Aorta (tissue), 5 donors: ENCODE measurements around the gene MAML2. TPM values are rescaled to one million over a fixed set of nuclear protein-coding genes. Genes with fewer than 3 reads are reported as not detected.

Experiments used
- ATAC-seq: fragments of 200-7000 bp; cut with Tn5 transposase; one replicate; pipeline ENCODE4 v1.9.1; 2022; ENCODE audit warnings: moderate library complexity; ENCODE audit not compliant: low FRiP score
- DNase-seq, 2 donors: peaks; one replicate each; pipeline ENCODE4 v3.0.0-alpha.2; 2020
- H3K27ac ChIP-seq, 2 donors: one replicate each; pipeline ENCODE4 v1.5.1; 2013; ENCODE audit warnings: low read length in 2 of 2, mild to moderate bottlenecking in 2 of 2, moderate library complexity in 2 of 2, control low read depth in 1 of 2, inconsistent platforms in 1 of 2, low read depth in 1 of 2
- H3K27me3 ChIP-seq, 2 donors: one replicate each; pipeline ENCODE4 v1.6.1; 2013; ENCODE audit warnings: control low read depth in 1 of 2, low read length in 1 of 2, mild to moderate bottlenecking in 1 of 2, moderate library complexity in 1 of 2; ENCODE audit not compliant: insufficient read depth in 2 of 2, control insufficient read depth in 1 of 2
- H3K36me3 ChIP-seq, 2 donors: one replicate each; pipeline ENCODE4 v1.6.1; 2013; ENCODE audit warnings: control low read depth in 1 of 2, low read length in 1 of 2, mild to moderate bottlenecking in 1 of 2; ENCODE audit not compliant: insufficient read depth in 2 of 2, control insufficient read depth in 1 of 2
- H3K4me1 ChIP-seq, 2 donors: one replicate each; pipeline ENCODE4 v1.6.1; 2013; ENCODE audit warnings: low read length in 2 of 2, control low read depth in 1 of 2, mild to moderate bottlenecking in 1 of 2, moderate library complexity in 1 of 2; ENCODE audit not compliant: insufficient read depth in 2 of 2, control insufficient read depth in 1 of 2
- H3K4me3 ChIP-seq, 2 donors: one replicate each; pipeline ENCODE4 v1.5.1; 2013; ENCODE audit warnings: low read length in 2 of 2, control low read depth in 1 of 2, mild to moderate bottlenecking in 1 of 2
- H3K9me3 ChIP-seq: one replicate; pipeline ENCODE4 v1.6.1; 2013; ENCODE audit warnings: mild to moderate bottlenecking, low read length; ENCODE audit not compliant: control insufficient read depth
- WGBS, 2 donors: extraction: QIAGEN DNeasy Blood & Tissue Kit; methylation state at CpG; one replicate each; pipeline ENCODE4 v1.1.7; 2013; 5-methylcytosine and 5-hydroxymethylcytosine counted together
- intact Hi-C, 2 donors: fragments of 100-400 bp; cut with DNase I; formaldehyde crosslinking; loops; one replicate each; pipeline versions ENCODE4 v1.14.2 to v1.15.0; 2022
- polyA plus RNA-seq, 2 donors: library from polyadenylated mRNA; stranded (reverse); fragments of 200-250 nt; gene quantifications; one replicate each; pipeline ENCODE4 v1.2.3, GENCODE V29; 2013
- total RNA-seq, 2 donors: library from RNA; stranded (reverse); fragmentation: NEBNext Ultra II Directional; extraction: Animal tissue kit (Norgen Biotek cat#: 25700); gene quantifications; one replicate each; pipeline ENCODE4 v1.2.1, GENCODE V29; 2021
- donor health status: healthy with polysubstance abuse.
- donor health status: Bipolar disorder and iron deficiency.
- donor health status: DM: no; HTN: no; CAD: no.
- donor health status: DM: no; HTN: no; CAD: no.
- donor health status: DM: yes; HTN: yes; CAD: no.

The MAML2 gene
- total and polyA plus RNA-seq, 4 donors: 6.0 to 27.5 (median 14.0) TPM

DNA sequence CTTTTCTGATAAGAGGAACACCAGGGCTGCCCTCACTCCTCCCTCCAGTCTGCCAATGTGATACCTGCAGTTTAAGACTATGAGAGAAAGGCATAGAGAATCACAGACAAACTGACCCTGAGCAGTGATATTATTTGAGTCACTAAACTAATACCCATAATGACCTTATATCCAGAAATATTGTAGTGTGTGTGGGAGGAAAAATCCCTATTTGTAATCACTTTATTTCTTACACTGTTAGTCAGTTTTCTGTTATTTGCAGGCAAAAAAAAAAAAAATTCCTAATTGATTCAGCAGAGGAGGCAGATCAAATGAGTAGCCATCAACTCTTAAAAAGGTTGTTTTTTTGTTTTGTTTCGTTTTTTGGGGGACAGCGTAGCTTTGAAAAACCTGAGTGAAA, 82.5 kb downstream of the MAML2 start:
- peaks cover 5 to 11% of the 10 kb centered on the region in 2 donors for H3K4me1 ChIP-seq
- no peak overlapping the region for H3K27ac ChIP-seq

DNA sequence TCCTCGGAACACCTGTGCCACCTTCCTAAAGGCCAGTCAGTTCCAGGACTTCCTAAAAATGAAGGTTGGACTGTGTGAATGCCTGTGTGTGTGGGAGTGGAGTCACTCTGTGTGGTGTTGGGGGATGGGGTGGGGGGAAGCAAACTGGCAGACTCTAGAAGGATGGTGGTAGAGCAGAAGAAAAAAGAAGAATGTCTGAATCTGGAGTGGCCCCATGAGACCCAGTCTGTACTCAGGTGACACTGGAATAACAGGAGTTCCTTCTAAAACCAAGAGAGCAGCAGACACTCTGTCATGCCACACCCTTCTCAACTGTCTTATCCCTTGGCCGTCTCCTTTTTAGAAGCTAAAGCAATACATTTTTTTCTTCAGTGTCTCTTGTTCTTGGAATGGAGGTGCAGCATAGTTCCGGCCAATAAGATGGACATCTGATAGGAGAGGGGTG, 82.9 kb downstream of the MAML2 start:
- no peaks in the 10 kb centered on the region for H3K9me3 ChIP-seq
- intact Hi-C loops: loop anchor here in 1 of 2 donors (5.0 kb wide), 1 partner anchor 47 kb away; no protein-coding TSS in a partner anchor
- no peak overlapping the region for H3K4me3 ChIP-seq
- H3K4me1 ChIP-seq: peaks cover 5 to 11% of the 10 kb centered on the region in 2 donors
- H3K27me3 ChIP-seq: no peaks in the 10 kb centered on the region
- ATAC-seq (no peak), DNase-seq (no peak)
- H3K27ac ChIP-seq: no peak overlapping the region
- no peaks in the 10 kb centered on the region for H3K36me3 ChIP-seq
- WGBS, 2 donors: 79 to 80% methylated on average over 3 of the region's 3 CpGs

More for the DNA sequence above, 82.5 kb downstream of the MAML2 start:
- Histone ChIP-seq H3K9me3 (no peaks in the 10 kb centered on the region), H3K36me3 (no peaks in the 10 kb centered on the region), H3K4me3 (no peak overlapping the region), H3K27me3 (no peaks in the 10 kb centered on the region)
- no peak for DNase-seq
- ATAC-seq: no peak
- WGBS, 2 donors: 96 to 97% methylated on average over 2 of the region's 2 CpGs
- intact Hi-C loops: loop anchor here in 1 of 2 donors (5.0 kb wide), 1 partner anchor 47 kb away; no protein-coding TSS in a partner anchor

DNA sequence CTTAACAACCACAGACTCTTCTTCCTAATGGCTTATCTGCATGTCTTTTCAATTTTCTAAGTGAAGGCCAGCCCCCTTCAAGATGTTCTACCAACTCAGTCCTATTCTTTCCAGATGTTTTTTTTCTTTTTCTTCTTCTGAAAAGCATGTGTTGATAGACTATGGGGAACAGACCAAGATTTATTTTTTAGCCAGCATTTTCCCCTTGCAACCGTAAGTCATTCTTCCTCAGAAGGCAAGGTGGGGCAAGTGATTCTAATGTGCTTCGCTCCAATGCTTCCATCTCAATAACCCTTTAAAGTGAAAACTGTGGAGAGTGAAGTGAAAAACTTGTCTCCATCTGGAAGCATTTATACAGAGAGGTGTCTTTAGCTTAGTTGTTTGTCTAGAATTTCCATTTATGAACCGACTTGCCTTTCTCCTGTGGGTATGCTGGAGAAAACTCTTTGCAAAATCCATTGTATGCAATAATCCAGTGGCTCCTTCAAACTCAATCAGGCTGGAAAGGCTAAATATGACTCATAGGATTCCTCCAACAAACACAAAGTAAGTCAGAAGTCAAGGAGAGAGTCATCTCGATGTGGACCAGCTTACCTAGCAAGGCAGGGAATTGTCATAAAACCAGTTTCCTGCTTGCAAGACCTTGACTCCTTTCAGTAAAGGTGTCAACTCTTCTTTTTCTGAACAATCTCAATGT, 83.7 kb downstream of the MAML2 start:
- peaks cover 8 to 14% of the 10 kb centered on the region in 2 donors for H3K4me1 ChIP-seq
- ATAC-seq: no peak

DNA sequence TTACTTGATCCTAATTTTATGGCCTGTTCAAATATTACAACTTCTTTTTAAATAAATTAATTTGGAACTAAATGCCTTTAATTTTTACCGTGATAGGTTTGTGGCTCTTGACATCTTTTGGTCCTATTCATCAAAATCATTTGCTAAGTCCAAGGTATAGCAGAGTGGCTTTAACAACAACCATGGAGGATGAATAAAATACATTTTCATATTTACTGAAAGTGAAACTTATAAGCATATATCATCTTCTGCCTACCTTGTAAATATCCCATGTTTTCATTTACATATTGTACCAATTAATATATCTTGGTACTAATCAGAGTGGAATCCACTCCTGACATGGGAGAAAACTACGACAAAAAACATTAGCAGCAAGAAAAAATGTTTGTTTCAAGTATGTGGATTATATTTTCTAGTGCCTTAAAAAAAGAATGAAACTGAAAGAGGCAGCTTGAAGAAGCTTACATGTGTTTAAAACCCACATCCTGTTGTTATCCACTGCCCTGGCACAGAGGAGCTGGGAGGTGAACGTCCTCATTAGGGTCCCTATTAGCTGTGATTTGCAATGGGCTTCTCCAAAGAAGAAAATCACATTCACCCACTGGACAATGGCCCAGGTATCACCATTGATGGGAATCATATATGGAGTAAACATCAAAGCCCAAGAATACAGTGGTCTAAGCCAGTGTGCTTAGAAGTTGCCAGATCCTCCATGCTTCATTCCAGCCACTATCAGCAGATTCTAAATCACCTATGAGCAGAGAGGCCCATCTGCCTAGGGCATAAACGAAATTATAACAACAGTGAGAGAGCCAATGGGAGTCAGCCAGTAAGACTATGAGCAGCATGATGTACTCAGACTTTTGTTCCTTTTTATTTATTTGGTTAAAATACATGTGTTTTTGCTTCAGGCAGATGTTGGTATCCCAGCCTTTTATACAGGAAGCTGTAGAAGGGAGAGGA, 84.7 kb downstream of the MAML2 start:
- no peak for DNase-seq
- ATAC-seq: no peak
- H3K27me3 ChIP-seq: no peaks in the 10 kb centered on the region
- peak overlapping the region in 1 of 2 donors; percentile 2 for H3K27ac ChIP-seq
- no peaks in the 10 kb centered on the region for H3K9me3 ChIP-seq
- intact Hi-C loops: no loop called here
- 55 to 56% methylated on average over 4 of the region's 4 CpGs for WGBS, 2 donors
- peaks cover 4 to 7% of the 10 kb centered on the region in 2 donors for H3K4me1 ChIP-seq
- no peaks in the 10 kb centered on the region for H3K36me3 ChIP-seq
- H3K4me3 ChIP-seq: no peak overlapping the region

More for the DNA sequence above, 83.7 kb downstream of the MAML2 start:
- no peak for DNase-seq
- no peak overlapping the region for H3K4me3 ChIP-seq
- H3K27me3 ChIP-seq: no peaks in the 10 kb centered on the region
- H3K27ac ChIP-seq: no peak overlapping the region
- no peaks in the 10 kb centered on the region for H3K9me3 ChIP-seq
- 59 to 64% methylated on average over 4 of the region's 4 CpGs for WGBS, 2 donors
- H3K36me3 ChIP-seq: no peaks in the 10 kb centered on the region
- intact Hi-C loops: no loop called here

DNA sequence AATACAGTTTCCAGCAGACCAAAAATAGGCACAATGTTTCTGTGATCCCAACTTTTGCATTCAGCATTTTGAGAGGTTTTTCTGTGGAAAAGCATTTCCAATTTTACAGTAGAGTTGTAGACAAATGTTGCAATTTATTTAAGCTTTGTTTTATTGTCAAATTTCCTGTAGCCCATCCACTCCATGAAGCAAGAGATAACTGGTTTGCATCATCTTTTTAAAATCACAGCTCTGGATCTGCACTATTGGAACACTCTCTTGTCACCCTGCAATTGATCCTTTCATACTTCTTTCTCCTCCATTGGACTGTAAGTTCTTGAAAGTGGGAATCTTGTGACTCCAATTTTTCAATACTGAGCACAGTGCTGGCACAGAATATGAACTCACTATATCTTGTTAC, 86.0 kb downstream of the MAML2 start:
- Histone ChIP-seq H3K36me3 (no peaks in the 10 kb centered on the region), H3K9me3 (no peaks in the 10 kb centered on the region), H3K4me3 (no peak overlapping the region), H3K27me3 (no peaks in the 10 kb centered on the region), H3K4me1 (peaks cover 4 to 7% of the 10 kb centered on the region in 2 donors), H3K27ac (no peak overlapping the region)
- DNase-seq (no peak), ATAC-seq (no peak)
- intact Hi-C loops: no loop called here

DNA sequence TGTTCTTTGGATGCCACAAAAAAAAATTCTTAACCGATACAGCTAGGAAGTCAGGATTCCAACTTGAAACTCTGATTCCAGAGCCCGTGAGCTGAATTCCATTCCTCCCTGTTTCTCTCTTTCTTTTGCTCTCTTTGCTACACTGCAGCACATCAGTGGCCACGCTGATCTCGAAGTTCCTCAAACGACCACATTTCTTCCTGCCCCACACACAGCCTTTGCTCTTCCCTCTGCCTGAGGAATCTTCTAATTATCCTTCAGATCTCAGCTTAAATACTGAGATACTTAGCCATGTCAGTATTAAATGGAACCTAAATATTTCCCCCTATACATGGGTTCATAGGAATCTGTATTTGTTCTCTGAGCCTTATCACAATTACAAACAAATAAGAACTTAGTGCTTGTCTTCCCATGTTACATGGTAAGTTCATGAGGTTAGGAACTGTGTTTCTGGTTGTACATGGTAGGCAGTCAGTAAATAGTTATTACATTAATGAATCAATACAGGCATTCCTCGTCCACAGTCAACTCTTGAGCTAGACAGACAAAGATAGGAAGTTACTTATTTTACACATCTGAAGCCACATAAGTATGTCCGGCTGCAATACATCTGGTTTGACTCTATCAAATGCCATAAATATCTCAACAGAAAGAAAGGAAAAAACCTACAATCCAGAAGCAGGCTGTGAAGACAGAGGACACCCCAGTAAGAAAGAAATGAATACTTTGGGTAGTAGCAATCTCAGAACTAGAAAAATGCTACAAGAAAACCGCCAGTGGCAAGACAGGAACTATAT, 86.6 kb downstream of the MAML2 start:
- WGBS, 2 donors: 70 to 77% methylated on average over 8 of the region's 8 CpGs
- no peak overlapping the region for H3K4me3 ChIP-seq
- no peak overlapping the region for H3K27ac ChIP-seq
- H3K9me3 ChIP-seq: no peaks in the 10 kb centered on the region
- H3K27me3 ChIP-seq: no peaks in the 10 kb centered on the region
- no peaks in the 10 kb centered on the region for H3K36me3 ChIP-seq
- peaks cover 4 to 7% of the 10 kb centered on the region in 2 donors for H3K4me1 ChIP-seq
- intact Hi-C loops: no loop called here
- ATAC-seq (no peak), DNase-seq (no peak)

DNA sequence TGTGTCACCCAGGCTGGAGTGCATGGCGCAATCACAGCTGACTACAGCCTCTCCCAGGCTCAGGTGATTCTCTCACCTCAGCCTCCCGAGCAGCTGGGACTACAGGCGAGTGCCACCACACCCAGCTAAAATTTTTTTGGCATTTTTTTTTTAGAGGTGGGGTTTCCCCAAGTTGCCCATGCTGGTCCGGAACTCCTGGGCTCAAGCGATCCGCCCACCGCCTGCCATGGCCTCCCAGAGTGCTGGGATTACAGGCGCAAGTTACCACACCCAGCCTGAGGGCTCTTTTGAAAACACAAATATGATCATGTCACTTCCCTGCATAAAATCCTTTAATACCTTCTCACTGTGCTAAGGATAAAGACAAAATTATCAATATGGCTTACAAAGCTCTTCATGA, 88.1 kb downstream of the MAML2 start:
- intact Hi-C loops: no loop called here
- WGBS, 2 donors: 93 to 94% methylated on average over 8 of the region's 8 CpGs
- Histone ChIP-seq H3K9me3 (no peaks in the 10 kb centered on the region), H3K27me3 (no peaks in the 10 kb centered on the region), H3K36me3 (no peaks in the 10 kb centered on the region), H3K4me1 (peaks cover 3 to 7% of the 10 kb centered on the region in 2 donors), H3K27ac (no peak overlapping the region), H3K4me3 (no peak overlapping the region)
- ATAC-seq (no peak), DNase-seq (no peak)

DNA sequence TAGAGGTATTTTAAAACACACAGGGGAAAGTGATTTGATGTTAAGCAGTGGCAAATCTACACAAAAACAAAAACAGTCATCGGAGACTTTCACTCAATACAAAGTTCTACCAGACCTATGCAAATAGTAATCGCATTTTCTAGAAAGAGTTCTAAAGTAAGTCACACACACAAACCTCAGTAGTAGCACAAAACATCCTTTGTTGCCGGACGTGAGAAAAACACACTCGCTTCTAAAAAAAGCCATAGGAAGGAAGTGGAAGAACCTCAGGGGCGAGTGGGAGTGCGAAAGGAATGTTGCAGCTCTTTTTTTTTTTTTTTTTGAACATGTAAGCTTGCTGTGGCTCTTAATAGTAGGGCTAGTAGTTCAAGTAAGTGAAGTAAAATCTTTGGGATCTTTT, 88.9 kb downstream of the MAML2 start:
- Histone ChIP-seq H3K27ac (peak overlapping the region in 1 of 2 donors; percentile 44), H3K9me3 (no peaks in the 10 kb centered on the region), H3K27me3 (no peaks in the 10 kb centered on the region), H3K4me1 (peaks cover 3 to 6% of the 10 kb centered on the region in 2 donors), H3K4me3 (peak overlapping the region; percentile 14 to 69), H3K36me3 (no peaks in the 10 kb centered on the region)
- intact Hi-C loops: no loop called here
- ATAC-seq (no peak), DNase-seq (no peak)
- WGBS, 2 donors: 6 to 8% methylated on average over 7 of the region's 7 CpGs
